HG03025 (cell line): Measurements from ENCODE around the gene TUBB.
A peak's percentile ranks its signal among the peaks of the same experiment; 100 is the strongest.

Source experiments
- ATAC-seq: cut with Tn5 transposase; IDR thresholded peaks from one replicate; pipeline ENCODE4 v1.9.1; 2021; ENCODE audit warnings: mild to moderate bottlenecking, moderate library complexity; ENCODE audit not compliant: unreplicated experiment, low FRiP score

Gene TUBB

GRCh38 chr6:30719791-30720737 lies at the start of gene TUBB:
TSS of gene TUBB (plus strand) at chr6:30720352. CDS start at chr6:30720507, 155 bp downstream.
- no peak for ATAC-seq

- ATAC-seq: no peak
These were observed 49.2 kb upstream of the TUBB start for GRCh38 chr6:30670760-30671527.

- peak; percentile 67 for ATAC-seq
These were observed 47.5 kb upstream of the TUBB start, which contains the start of gene DHX16 for GRCh38 chr6:30672445-30673253. TSS of gene DHX16 (minus strand) at chr6:30673006. CDS start at chr6:30672841, 165 bp downstream.

- no peak for ATAC-seq
These were observed 43.4 kb upstream of the TUBB start for GRCh38 chr6:30676660-30677285.

GRCh38 chr6:30678964-30679726 lies 41.0 kb upstream of the TUBB start:
- ATAC-seq: no peak

- ATAC-seq: no peak
These were observed 40.2 kb upstream of the TUBB start for GRCh38 chr6:30679765-30680535.

- no peak for ATAC-seq
These were observed 38.4 kb upstream of the TUBB start for GRCh38 chr6:30681766-30682142.

GRCh38 chr6:30682143-30683117 lies 37.7 kb upstream of the TUBB start:
- ATAC-seq: no peak

GRCh38 chr6:30683183-30683979 lies 36.8 kb upstream of the TUBB start:
- no peak for ATAC-seq

- ATAC-seq: no peak
These were observed 36.2 kb upstream of the TUBB start for GRCh38 chr6:30683980-30684338.

- no peak for ATAC-seq
These were observed 35.6 kb upstream of the TUBB start for GRCh38 chr6:30684386-30685156.

GRCh38 chr6:30685157-30686008 lies 34.8 kb upstream of the TUBB start:
- no peak for ATAC-seq

GRCh38 chr6:30686009-30686907 lies 33.9 kb upstream of the TUBB start, which contains the start of gene PPP1R18:
TSS of gene PPP1R18 (minus strand) at chr6:30686645. CDS start at chr6:30686018, 627 bp downstream.
- no peak for ATAC-seq
